Upper lobe of left lung (tissue), 6 donors: Measurements from ENCODE around the gene RBM8A. TPM values are rescaled to one million over a fixed set of nuclear protein-coding genes. Genes with fewer than 3 reads are reported as not detected.
A peak's percentile ranks its signal among the peaks of the same experiment; 100 is the strongest.

ENCODE experiments used
- ATAC-seq, 2 donors: fragments of 200-7000 bp; cut with Tn5 transposase; one replicate each; pipeline ENCODE4 v1.9.1; 2022; ENCODE audit warnings: mild to moderate bottlenecking in 2 of 2, moderate library complexity in 2 of 2; ENCODE audit not compliant: low FRiP score in 2 of 2
- DNase-seq, 2 donors: peaks; one replicate each; pipeline ENCODE4 v3.0.0-alpha.2; 2019 to 2020
- H3K27ac ChIP-seq, 4 donors: fragments of 200-600 bp; sonication (generic); one replicate each; pipeline ENCODE4 v1.5.1; 2016 to 2019
- H3K27me3 ChIP-seq, 4 donors: fragments of 200-600 bp; sonication (generic); one replicate each; pipeline ENCODE4 v1.5.1; 2017 to 2019
- H3K36me3 ChIP-seq, 4 donors: fragments of 200-600 bp; sonication (generic); one replicate each; pipeline ENCODE4 v1.5.1; 2016 to 2019
- H3K4me1 ChIP-seq, 4 donors: fragments of 200-600 bp; sonication (generic); one replicate each; pipeline ENCODE4 v1.5.1; 2018 to 2019
- H3K4me3 ChIP-seq, 4 donors: fragments of 200-600 bp; sonication (generic); one replicate each; pipeline ENCODE4 v1.5.1; 2017 to 2019; ENCODE audit warnings: mild to moderate bottlenecking in 2 of 4, moderate library complexity in 1 of 4
- H3K9me3 ChIP-seq, 4 donors: fragments of 200-600 bp; sonication (generic); one replicate each; pipeline ENCODE4 v1.5.1; 2018 to 2019
- EP300 ChIP-seq, 4 donors: sonication (generic); formaldehyde crosslinking; IDR thresholded peaks; one replicate each; pipeline ENCODE4 v1.5.1; 2017; ENCODE audit warnings: antibody characterized with exemption in 4 of 4, control low read depth in 2 of 4
- POLR2A ChIP-seq, 4 donors: fragments of 450-650 bp; IDR thresholded peaks; one replicate each; pipeline ENCODE4 v1.5.1; 2016 to 2017; ENCODE audit warnings: antibody characterized with exemption in 4 of 4, mild to moderate bottlenecking in 2 of 4
- POLR2AphosphoS5 ChIP-seq, 2 donors: sonication (generic); formaldehyde crosslinking; IDR thresholded peaks; one replicate each; pipeline ENCODE4 v1.5.1; 2017; ENCODE audit warnings: antibody characterized with exemption in 2 of 2
- WGBS, 2 donors: methylation state at CpG; one replicate each; pipeline ENCODE4 v1.1.5; 2017 to 2018; 5-methylcytosine and 5-hydroxymethylcytosine counted together
- total RNA-seq, 6 donors: library from RNA; depleted of rRNA in 4 of 6; stranded (reverse); fragments of >200 nt in 4 of 6; gene quantifications; one replicate each; pipeline versions ENCODE4 v1.1.0 to v1.2.1, GENCODE V29; 2016 to 2021
- TF ChIP-seq, protein P1 (sequence below), 6 experiments: fragments of 450-650 bp in 4 of 6; fragments of 200-600 bp in 2 of 6; sonication (generic) in 2 of 6; IDR thresholded peaks; one replicate each; pipeline ENCODE4 v1.5.1; 2016 to 2019; ENCODE audit warnings: antibody characterized with exemption in 6 of 6
- donor health status: DM: no; HTN: no; CAD: no; lungs with moderate emphysema.
- donor health status: DM: no; HTN: yes; CAD: no; lungs with severe emphysema.

RBM8A gene
- total RNA-seq, 6 donors from 2014 or later = 30.1 to 144 (median 101) TPM

DNA sequence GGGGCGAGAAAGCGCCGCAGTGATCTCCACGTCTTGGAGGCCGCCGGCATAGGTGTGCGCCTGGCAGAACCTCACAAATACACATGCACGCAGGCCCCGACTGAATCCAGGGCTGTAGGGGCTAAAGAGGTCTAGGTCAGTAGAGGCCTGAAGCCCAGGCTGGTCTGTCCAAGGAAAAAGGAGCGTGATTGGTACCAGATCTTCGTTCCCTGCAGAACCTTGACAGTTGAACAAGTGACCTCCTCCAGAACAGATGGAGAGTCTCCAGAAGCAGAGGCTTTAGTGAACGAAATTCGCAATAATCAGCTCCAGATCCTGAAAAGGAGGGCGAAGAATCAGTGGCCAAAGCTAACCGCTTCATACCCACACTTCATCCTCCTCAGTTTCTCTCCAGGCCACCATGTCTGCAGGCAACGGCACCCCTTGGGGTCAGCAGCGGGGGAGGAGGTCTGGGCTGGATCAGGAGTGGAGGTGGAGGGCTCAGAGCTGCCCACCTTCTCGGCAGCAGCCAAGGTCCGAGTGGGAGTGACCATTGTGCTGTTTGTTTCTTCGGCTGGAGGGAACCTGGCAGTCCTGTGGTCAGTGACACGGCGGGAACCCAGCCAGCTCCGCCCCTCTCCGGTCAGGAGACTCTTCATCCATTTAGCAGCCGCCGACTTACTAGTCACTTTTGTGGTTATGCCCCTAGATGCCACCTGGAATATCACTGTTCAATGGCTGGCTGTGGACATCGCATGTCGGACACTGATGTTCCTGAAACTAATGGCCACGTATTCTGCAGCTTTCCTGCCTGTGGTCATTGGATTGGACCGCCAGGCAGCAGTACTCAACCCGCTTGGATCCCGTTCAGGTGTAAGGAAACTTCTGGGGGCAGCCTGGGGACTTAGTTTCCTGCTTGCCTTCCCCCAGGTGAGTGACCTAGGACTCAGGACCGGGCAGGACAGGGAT lies 8.0 kb downstream of the RBM8A start:
- peaks cover 0 to 34% (median 5%) of the 10 kb centered on the region in 4 donors for H3K36me3 ChIP-seq
- peak overlapping the region; percentile 70 to 88 (median 80) for H3K4me3 ChIP-seq
- H3K9me3 ChIP-seq = no peaks in the 10 kb centered on the region
- H3K27me3 ChIP-seq = no peaks in the 10 kb centered on the region
- TF ChIP-seq, protein P1, sequence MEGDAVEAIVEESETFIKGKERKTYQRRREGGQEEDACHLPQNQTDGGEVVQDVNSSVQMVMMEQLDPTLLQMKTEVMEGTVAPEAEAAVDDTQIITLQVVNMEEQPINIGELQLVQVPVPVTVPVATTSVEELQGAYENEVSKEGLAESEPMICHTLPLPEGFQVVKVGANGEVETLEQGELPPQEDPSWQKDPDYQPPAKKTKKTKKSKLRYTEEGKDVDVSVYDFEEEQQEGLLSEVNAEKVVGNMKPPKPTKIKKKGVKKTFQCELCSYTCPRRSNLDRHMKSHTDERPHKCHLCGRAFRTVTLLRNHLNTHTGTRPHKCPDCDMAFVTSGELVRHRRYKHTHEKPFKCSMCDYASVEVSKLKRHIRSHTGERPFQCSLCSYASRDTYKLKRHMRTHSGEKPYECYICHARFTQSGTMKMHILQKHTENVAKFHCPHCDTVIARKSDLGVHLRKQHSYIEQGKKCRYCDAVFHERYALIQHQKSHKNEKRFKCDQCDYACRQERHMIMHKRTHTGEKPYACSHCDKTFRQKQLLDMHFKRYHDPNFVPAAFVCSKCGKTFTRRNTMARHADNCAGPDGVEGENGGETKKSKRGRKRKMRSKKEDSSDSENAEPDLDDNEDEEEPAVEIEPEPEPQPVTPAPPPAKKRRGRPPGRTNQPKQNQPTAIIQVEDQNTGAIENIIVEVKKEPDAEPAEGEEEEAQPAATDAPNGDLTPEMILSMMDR (IDR thresholded peaks at IDR 0.05) = no peak
- peak in 2 of 4 donors; percentile 3 to 21 for TF ChIP-seq POLR2A (IDR thresholded peaks at IDR 0.05)
- WGBS, 2 donors = 2 to 6% methylated on average over 15 to 32 of the region's 33 CpGs
- DNase-seq = peak; percentile 88
- H3K27ac ChIP-seq = peak overlapping the region; percentile 85 to 95 (median 87)
- peak; percentile 59 to 76 for ATAC-seq
- H3K4me1 ChIP-seq = peaks cover 20 to 28% (median 24%) of the 10 kb centered on the region in 4 donors

DNA sequence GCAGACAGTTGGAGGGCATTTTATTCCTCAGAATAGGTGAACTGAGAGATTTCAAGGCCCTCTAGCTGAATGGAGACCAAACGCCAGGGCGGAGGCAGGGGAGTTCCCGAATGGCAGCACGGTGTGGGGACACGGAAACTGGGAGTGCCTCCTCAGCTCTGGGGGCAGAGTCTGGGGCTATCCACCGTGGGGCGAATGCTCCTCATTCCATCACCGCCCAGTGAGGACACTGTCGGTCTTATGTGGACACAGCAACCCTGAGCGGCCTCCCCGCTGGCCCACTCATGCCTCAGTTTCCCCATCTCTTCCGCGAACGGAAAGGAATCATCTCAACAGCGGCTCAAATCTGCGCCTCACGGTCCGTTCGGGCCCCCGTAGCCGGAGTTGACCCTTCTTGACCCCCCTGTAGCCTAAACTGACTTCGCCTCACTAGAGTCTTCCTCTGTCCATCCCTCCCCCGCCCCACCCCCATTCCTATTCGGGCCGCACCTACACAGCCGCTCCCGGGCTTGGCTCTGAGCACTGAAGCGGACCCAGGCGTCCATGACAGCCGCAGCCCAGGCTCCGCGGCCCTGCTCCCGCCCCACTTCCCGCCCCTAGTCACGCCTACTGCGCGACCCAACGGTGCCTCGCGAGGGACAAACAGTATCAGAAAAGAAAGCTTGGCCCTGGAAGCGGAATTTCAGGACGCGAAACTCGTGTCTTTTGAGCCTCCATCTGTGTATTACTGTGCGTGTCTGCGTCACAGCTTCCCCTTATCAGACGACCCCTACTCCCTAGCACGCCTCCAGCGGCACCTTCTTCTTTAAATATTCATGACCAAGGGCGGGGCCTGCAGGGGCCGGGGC lies 8.9 kb downstream of the RBM8A start, which contains the start of gene PEX11B:
TSS of gene PEX11B (minus strand) at position 574 of the 848 bp plus-strand sequence. CDS start at position 545, 29 bp downstream.
- DNase-seq (peak; percentile 92 to 98), ATAC-seq (peak; percentile 98)
- Histone ChIP-seq H3K4me3 (peak within 1 kb of the TSS; percentile 70 to 88 (median 80)), H3K27me3 (no peaks in the 10 kb centered on the region), H3K27ac (peak within 1 kb of the TSS; percentile 85 to 95 (median 87)), H3K4me1 (peaks cover 20 to 28% (median 24%) of the 10 kb centered on the region in 4 donors), H3K36me3 (peaks cover 0 to 30% (median 5%) of the 10 kb centered on the region in 4 donors), H3K9me3 (no peaks in the 10 kb centered on the region)
- TF ChIP-seq POLR2AphosphoS5 (IDR thresholded peaks at IDR 0.05) (peak; percentile 76 to 93), POLR2A (IDR thresholded peaks at IDR 0.05) (peak in 3 of 4 donors; percentile 29 to 67 (median 46)), EP300 (IDR thresholded peaks at IDR 0.05) (peak in 2 of 4 donors; percentile 47 to 54)
- TF ChIP-seq, protein P1 (IDR thresholded peaks at IDR 0.05) = no peak
- 0 to 1% methylated on average over 28 to 38 of the region's 51 CpGs for WGBS, 2 donors

DNA sequence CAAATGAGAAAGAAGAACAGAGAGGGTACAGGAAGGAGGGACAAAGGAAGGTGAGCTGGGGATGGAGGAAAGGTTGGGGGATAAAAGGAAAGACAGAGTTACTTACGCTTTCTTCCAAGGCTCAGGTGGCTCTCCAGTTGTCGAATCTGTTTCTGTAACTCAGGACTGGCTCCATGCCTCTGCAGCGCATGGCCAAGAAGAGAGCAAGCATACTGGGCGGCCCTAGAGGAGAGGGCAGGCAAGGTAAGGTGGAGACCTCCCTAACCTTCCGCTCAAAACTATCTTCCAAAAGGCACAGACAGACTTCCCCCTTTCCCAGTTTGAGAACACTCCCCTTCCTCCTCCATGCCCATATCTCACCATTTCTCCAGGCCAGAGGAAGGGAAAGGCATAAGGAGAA lies 9.7 kb downstream of the RBM8A start:
- ATAC-seq = no peak
- TF ChIP-seq, protein P1 (IDR thresholded peaks at IDR 0.05) = no peak
- TF ChIP-seq EP300 (IDR thresholded peaks at IDR 0.05) (no peak), POLR2AphosphoS5 (IDR thresholded peaks at IDR 0.05) (no peak), POLR2A (IDR thresholded peaks at IDR 0.05) (no peak)
- H3K27me3 ChIP-seq = no peaks in the 10 kb centered on the region
- no peak for DNase-seq
- no peaks in the 10 kb centered on the region for H3K9me3 ChIP-seq
- 80 to 84% methylated on average over 5 of the region's 5 CpGs for WGBS, 2 donors
- peak overlapping the region; percentile 70 to 88 (median 80) for H3K4me3 ChIP-seq
- H3K4me1 ChIP-seq = peaks cover 20 to 28% (median 24%) of the 10 kb centered on the region in 4 donors
- peak overlapping the region; percentile 85 to 95 (median 87) for H3K27ac ChIP-seq
- peaks cover 0 to 28% (median 7%) of the 10 kb centered on the region in 4 donors for H3K36me3 ChIP-seq

DNA sequence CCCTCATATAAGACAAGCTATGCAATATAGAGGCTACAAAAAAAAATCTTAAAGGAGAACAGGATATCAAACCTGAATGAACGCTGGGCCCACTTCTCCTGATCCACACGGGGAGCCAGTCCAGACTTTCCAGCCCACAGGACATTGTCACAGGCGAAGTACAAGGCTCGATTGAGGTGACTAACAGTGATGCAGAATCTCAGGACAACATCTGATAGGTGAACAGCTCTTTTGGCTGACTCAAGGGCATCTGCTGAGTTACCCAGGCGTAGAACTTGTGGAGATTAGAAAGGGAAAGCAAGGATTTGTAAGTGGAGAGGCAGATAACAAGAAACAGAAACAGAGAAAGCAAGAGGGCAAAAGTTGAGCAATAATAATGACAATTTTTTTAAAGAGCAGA lies 10.5 kb downstream of the RBM8A start:
- Histone ChIP-seq H3K9me3 (no peaks in the 10 kb centered on the region), H3K4me1 (peaks cover 20 to 28% (median 24%) of the 10 kb centered on the region in 4 donors), H3K27ac (peak overlapping the region in 1 of 4 donors; percentile 87), H3K4me3 (no peak overlapping the region), H3K36me3 (peaks cover 6 to 36% (median 12%) of the 10 kb centered on the region in 4 donors), H3K27me3 (no peaks in the 10 kb centered on the region)
- WGBS, 2 donors = 84 to 89% methylated on average over 5 of the region's 5 CpGs
- DNase-seq (no peak), ATAC-seq (no peak)
- TF ChIP-seq POLR2AphosphoS5 (IDR thresholded peaks at IDR 0.05) (no peak), EP300 (IDR thresholded peaks at IDR 0.05) (no peak), POLR2A (IDR thresholded peaks at IDR 0.05) (no peak)
- TF ChIP-seq, protein P1 (IDR thresholded peaks at IDR 0.05) = no peak
